PFSK-1 (cell line): Measurements from ENCODE around the gene RBBP4.

Experiments used
- FOXP2 ChIP-seq: optimal IDR thresholded peaks from 2 replicates; pipeline ENCODE3; 2011; ENCODE audit warnings: borderline replicate concordance, control low read depth, inconsistent platforms; ENCODE audit not compliant: insufficient read depth; ENCODE audit errors: extremely low read length, extremely low read depth
- POLR2AphosphoS5 ChIP-seq: IDR thresholded peaks from 2 replicates; pipeline ENCODE4 v1.6.1; 2012; ENCODE audit warnings: low read depth, mild to moderate bottlenecking, control low read depth, low read length, moderate library complexity
- SIN3A ChIP-seq: IDR thresholded peaks from 2 replicates; pipeline ENCODE4 v1.6.1; 2012; ENCODE audit warnings: mild to moderate bottlenecking, low read length, moderate library complexity, borderline replicate concordance; ENCODE audit not compliant: insufficient read depth
- TAF1 ChIP-seq: IDR thresholded peaks from 2 replicates; pipeline ENCODE4 v1.6.1; 2012; ENCODE audit warnings: low read length, control low read depth, borderline replicate concordance; ENCODE audit not compliant: insufficient read depth
- TF ChIP-seq, protein P1 (sequence below), 2 experiments: IDR thresholded peaks; 2 replicates each; pipeline versions ENCODE4 v1.6.1 to v1.8.0; 2011 to 2012; ENCODE audit warnings: low read depth in 2 of 2, low read length in 2 of 2, control low read depth in 1 of 2, inconsistent platforms in 1 of 2, mild to moderate bottlenecking in 1 of 2, moderate library complexity in 1 of 2; ENCODE audit not compliant: insufficient read depth in 1 of 2

Gene RBBP4

DNA sequence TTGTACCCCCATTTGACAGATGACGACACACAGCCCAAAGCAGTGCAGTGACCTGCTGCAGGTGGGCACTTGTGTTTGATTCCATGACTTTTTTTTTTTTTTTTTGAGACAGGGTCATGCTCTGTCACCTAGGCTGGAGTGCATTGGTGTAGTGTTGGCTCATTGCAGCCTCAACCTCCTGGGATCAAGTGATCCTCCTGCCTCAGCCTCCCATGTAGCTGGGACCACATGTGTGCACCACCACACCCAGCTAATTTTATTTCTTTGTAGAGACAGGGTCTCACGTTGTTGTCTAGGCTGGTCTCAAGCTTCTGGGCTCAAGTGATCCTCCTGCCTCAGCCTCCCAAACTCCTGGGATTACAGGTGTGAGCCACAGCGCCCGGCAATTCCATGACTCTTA is 66.5 kb downstream of the RBBP4 start:
- TF ChIP-seq SIN3A (no peak), POLR2AphosphoS5 (no peak), TAF1 (no peak), FOXP2 (no peak)
- TF ChIP-seq, protein P1, sequence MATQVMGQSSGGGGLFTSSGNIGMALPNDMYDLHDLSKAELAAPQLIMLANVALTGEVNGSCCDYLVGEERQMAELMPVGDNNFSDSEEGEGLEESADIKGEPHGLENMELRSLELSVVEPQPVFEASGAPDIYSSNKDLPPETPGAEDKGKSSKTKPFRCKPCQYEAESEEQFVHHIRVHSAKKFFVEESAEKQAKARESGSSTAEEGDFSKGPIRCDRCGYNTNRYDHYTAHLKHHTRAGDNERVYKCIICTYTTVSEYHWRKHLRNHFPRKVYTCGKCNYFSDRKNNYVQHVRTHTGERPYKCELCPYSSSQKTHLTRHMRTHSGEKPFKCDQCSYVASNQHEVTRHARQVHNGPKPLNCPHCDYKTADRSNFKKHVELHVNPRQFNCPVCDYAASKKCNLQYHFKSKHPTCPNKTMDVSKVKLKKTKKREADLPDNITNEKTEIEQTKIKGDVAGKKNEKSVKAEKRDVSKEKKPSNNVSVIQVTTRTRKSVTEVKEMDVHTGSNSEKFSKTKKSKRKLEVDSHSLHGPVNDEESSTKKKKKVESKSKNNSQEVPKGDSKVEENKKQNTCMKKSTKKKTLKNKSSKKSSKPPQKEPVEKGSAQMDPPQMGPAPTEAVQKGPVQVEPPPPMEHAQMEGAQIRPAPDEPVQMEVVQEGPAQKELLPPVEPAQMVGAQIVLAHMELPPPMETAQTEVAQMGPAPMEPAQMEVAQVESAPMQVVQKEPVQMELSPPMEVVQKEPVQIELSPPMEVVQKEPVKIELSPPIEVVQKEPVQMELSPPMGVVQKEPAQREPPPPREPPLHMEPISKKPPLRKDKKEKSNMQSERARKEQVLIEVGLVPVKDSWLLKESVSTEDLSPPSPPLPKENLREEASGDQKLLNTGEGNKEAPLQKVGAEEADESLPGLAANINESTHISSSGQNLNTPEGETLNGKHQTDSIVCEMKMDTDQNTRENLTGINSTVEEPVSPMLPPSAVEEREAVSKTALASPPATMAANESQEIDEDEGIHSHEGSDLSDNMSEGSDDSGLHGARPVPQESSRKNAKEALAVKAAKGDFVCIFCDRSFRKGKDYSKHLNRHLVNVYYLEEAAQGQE (IDR thresholded peaks at IDR 0.05; ENCODE audit: insufficient read depth in 1 of 2, low read depth in 2 of 2, low read length in 2 of 2) = no peak

DNA sequence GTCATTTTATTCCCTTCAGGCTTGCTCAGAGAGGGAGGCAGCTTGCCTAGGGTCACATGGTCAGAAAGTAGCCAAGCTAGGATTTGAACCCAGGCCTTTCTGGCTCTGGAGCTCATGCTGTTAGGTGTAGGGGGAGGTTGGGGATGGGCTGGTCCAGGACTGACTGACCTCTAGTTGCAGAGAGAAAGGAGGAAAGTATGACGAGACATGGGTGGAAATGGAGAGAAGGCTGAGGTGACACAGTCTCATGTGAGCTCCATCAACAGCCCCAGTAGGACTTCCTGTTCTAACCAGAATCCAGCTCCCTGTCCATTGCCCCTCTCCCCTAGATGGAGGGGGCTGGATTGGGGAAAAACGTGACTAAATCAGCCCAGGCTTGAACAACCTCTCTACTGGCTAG is 67.0 kb downstream of the RBBP4 start:
- no peak for TF ChIP-seq SIN3A
- TF ChIP-seq FOXP2 = no peak
- no peak for TF ChIP-seq TAF1
- TF ChIP-seq, protein P1 (IDR thresholded peaks at IDR 0.05; ENCODE audit: insufficient read depth in 1 of 2, low read depth in 2 of 2, low read length in 2 of 2) = no peak
- TF ChIP-seq POLR2AphosphoS5 = no peak

DNA sequence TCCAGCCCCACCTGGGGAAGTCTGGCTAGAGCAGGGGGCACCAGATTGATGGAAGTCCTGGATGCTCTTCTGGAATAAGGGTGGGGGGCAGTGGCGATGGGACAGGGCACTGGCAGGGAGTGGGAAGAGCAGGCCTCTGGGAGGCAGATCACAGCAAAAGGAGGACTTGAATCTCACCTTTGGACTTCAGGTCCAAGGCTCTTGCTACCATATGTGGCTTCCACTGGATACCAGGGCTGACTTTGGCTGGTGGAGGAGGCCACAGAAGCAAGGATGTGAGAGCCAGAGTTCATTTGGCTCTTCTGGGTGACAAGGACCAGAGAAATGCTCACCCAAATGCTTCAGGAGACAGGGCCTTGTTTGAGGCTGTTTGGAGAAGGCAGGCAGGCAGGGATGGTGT is 67.5 kb downstream of the RBBP4 start:
- no peak for TF ChIP-seq TAF1
- TF ChIP-seq, protein P1 (IDR thresholded peaks at IDR 0.05; ENCODE audit: insufficient read depth in 1 of 2, low read depth in 2 of 2, low read length in 2 of 2) = no peak
- no peak for TF ChIP-seq FOXP2
- no peak for TF ChIP-seq SIN3A
- TF ChIP-seq POLR2AphosphoS5 = no peak

DNA sequence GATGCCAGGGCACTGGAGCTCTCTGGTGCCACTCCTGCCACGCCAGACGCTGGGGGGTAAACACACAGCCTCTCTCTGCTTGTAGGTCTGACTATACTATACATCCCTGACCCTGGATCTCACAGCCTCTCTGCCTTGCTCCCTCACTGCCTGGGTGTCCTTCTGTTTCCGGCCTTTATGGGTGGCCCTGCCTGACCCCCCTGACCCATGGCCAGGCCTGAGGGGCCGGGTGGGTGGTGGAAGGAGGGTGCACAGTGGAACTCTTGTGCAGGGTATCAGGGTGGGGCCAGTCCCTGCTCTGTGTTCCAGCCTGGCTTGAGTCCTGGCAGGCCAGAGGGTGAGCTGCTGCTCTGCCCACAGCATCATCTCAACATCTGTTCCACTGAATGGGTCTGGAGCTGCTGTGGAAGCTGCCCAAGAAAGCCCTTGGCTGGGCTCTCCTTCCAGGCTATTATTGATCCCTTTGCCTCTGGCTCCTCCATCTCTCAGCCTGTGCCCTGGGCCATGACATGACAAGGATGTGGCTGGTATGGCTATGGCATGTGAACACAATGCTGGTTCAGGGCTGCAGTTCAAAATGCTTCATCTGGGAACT is 68.8 kb downstream of the RBBP4 start:
- TF ChIP-seq, protein P1 (IDR thresholded peaks at IDR 0.05; ENCODE audit: insufficient read depth in 1 of 2, low read depth in 2 of 2, low read length in 2 of 2) = no peak
- TF ChIP-seq POLR2AphosphoS5 = no peak
- TF ChIP-seq SIN3A = no peak
- no peak for TF ChIP-seq TAF1
- TF ChIP-seq FOXP2 = no peak
